HCT116 (cell line): ENCODE results near the gene OS9.

ENCODE experiments used
- CEBPB ChIP-seq: IDR thresholded peaks from 2 replicates; pipeline ENCODE4 v1.6.1; 2012; ENCODE audit warnings: low read depth
- EZH2 ChIP-seq: fragments of 200-600 bp; sonication (generic); IDR thresholded peaks from 2 replicates; pipeline ENCODE4 v1.6.1; 2017; ENCODE audit warnings: antibody characterized with exemption, mixed run types
- EZH2phosphoT487 ChIP-seq: fragments of 200-600 bp; IDR thresholded peaks from 2 replicates; pipeline ENCODE4 v1.6.1; 2018; ENCODE audit warnings: antibody characterized with exemption, borderline replicate concordance
- POLR2A ChIP-seq: IDR thresholded peaks from 2 replicates; pipeline ENCODE4 v1.7.0; 2011; ENCODE audit warnings: borderline replicate concordance; ENCODE audit not compliant: insufficient read depth, insufficient read length; ENCODE audit errors: extremely low read depth
- POLR2AphosphoS5 ChIP-seq: IDR thresholded peaks from 2 replicates; pipeline ENCODE4 v1.6.1; 2011; ENCODE audit warnings: mild to moderate bottlenecking, low read depth, low read length, moderate library complexity
- RAD21 ChIP-seq: IDR thresholded peaks from 2 replicates; pipeline ENCODE4 v1.6.1; 2012; ENCODE audit warnings: low read depth, mild to moderate bottlenecking
- YY1 ChIP-seq: IDR thresholded peaks from 2 replicates; pipeline ENCODE4 v1.6.1; 2011; ENCODE audit warnings: low read length, low read depth, moderate library complexity, mild to moderate bottlenecking; ENCODE audit not compliant: insufficient replicate concordance; ENCODE audit errors: extremely low read depth
- TF ChIP-seq, protein P1 (sequence below), 3 experiments: fragments of 200-600 bp in 1 of 3; sonication (generic) in 1 of 3; IDR thresholded peaks in 2 of 3; conservative IDR thresholded peaks in 1 of 3; 2 replicates each; pipeline ENCODE4 v1.5.1; 2012 to 2017; ENCODE audit warnings: low read depth in 2 of 3, low read length in 2 of 3, antibody characterized with exemption in 1 of 3, borderline replicate concordance in 1 of 3, control low read depth in 1 of 3, mild to moderate bottlenecking in 1 of 3, mixed read lengths in 1 of 3, mixed run types in 1 of 3, moderate library complexity in 1 of 3; ENCODE audit not compliant: insufficient read depth in 1 of 3
- TF ChIP-seq, protein P2 (sequence below): IDR thresholded peaks from 2 replicates; pipeline ENCODE4 v1.6.1; 2012

DNA sequence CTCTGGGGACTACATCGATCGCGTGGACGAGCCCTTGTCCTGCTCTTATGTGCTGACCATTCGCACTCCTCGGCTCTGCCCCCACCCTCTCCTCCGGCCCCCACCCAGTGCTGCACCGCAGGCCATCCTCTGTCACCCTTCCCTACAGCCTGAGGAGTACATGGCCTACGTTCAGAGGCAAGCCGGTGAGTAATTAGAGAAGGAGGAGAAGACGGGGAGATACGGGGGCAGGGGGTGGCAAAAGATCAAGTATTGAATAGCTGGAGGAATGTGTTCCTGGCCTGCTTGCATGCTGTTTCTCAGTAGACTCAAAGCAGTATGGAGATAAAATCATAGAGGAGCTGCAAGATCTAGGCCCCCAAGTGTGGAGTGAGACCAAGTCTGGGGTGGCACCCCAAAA is 21.9 kb downstream of the OS9 start:
- TF ChIP-seq RAD21 (no peak), POLR2A (no peak), EZH2phosphoT487 (no peak), CEBPB (no peak), EZH2 (no peak), POLR2AphosphoS5 (no peak), YY1 (no peak)
- TF ChIP-seq, protein P1, sequence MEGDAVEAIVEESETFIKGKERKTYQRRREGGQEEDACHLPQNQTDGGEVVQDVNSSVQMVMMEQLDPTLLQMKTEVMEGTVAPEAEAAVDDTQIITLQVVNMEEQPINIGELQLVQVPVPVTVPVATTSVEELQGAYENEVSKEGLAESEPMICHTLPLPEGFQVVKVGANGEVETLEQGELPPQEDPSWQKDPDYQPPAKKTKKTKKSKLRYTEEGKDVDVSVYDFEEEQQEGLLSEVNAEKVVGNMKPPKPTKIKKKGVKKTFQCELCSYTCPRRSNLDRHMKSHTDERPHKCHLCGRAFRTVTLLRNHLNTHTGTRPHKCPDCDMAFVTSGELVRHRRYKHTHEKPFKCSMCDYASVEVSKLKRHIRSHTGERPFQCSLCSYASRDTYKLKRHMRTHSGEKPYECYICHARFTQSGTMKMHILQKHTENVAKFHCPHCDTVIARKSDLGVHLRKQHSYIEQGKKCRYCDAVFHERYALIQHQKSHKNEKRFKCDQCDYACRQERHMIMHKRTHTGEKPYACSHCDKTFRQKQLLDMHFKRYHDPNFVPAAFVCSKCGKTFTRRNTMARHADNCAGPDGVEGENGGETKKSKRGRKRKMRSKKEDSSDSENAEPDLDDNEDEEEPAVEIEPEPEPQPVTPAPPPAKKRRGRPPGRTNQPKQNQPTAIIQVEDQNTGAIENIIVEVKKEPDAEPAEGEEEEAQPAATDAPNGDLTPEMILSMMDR (IDR thresholded peaks at IDR 0.05 in 2 of 3, conservative IDR thresholded peaks at IDR 0.05 in 1 of 3; ENCODE audit: borderline replicate concordance in 1 of 3, insufficient read depth in 1 of 3, low read depth in 2 of 3, low read length in 2 of 3), result no peak
- TF ChIP-seq, protein P2, sequence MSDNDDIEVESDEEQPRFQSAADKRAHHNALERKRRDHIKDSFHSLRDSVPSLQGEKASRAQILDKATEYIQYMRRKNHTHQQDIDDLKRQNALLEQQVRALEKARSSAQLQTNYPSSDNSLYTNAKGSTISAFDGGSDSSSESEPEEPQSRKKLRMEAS, result no peak
